T-helper 1 cell treated with Interleukin-12 subunit alpha and Interleukin-12 subunit beta and Interleukin-4 antibody, amounts not matched to agents 30 μg/mL and 1 μg/mL, for 36 hours (primary cell): Measurements from ENCODE around the gene CARMIL1.

ENCODE experiments used
- H3K27ac Mint-ChIP-seq: one replicate; pipeline ENCODE4 v1.8.0; 2021; ENCODE audit warnings: mild to moderate bottlenecking, mixed read lengths
- H3K27me3 Mint-ChIP-seq: one replicate; pipeline ENCODE4 v1.8.0; 2021; ENCODE audit warnings: low read depth, mixed read lengths
- H3K36me3 Mint-ChIP-seq: one replicate; pipeline ENCODE4 v1.8.0; 2021; ENCODE audit warnings: low read depth, mixed read lengths
- H3K4me1 Mint-ChIP-seq: one replicate; pipeline ENCODE4 v1.8.0; 2021; ENCODE audit warnings: low read depth, mixed read lengths
- H3K4me3 Mint-ChIP-seq: one replicate; pipeline ENCODE4 v1.8.0; 2021; ENCODE audit warnings: mild to moderate bottlenecking, moderate library complexity, mixed read lengths
- H3K9me3 Mint-ChIP-seq: one replicate; pipeline ENCODE4 v1.8.0; 2021; ENCODE audit warnings: mixed read lengths

CARMIL1 gene

DNA sequence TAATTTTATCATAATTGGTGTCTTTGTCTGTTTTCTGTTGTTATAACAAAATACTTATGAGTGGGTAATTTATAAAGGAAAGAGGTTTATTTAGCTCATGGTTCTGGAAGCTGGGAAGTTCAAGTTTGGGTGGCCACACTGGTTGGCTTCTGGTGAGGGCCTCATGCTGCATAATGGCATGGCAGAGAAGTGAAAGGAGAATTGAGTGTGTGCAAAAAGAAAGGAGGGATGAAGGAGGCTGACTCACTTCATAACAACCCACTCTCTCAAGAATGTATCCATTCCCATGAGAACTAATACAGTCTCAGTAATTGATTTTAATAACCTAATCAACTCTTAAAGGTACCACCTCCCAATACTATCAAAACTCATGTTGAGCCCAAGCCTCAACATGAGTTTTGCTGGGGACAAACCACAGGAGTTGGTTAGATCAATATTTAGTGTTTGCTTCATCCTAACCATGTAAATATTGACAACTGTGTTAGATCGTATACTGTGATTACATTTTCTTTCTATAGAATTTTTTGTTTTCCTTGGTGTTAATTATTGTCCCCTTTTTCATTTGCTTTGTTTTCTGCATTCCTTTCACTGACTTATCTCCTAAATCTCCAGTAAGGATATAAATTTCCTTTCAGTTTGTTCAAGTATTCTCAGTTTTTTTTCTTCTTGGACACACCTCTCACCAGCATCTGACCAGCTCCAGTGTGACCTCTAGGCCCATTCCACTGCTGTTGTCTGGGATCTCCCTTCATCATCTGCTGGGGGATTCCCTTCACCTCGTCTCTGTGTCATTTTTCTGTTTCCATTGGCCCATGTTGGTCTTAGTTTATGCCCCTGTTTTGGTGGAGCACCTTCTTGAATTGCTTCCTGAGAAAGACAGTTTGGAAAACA, 318.0 kb downstream of the CARMIL1 start:
- no peaks in the 10 kb centered on the region for H3K27me3 Mint-ChIP-seq
- H3K9me3 Mint-ChIP-seq: no peaks in the 10 kb centered on the region
- H3K27ac Mint-ChIP-seq: no peak overlapping the region
- H3K36me3 Mint-ChIP-seq: no peaks in the 10 kb centered on the region
- no peaks in the 10 kb centered on the region for H3K4me1 Mint-ChIP-seq
- H3K4me3 Mint-ChIP-seq: no peak overlapping the region

- Mint-ChIP-seq H3K9me3 (no peaks in the 10 kb centered on the region), H3K27me3 (no peaks in the 10 kb centered on the region), H3K27ac (no peak overlapping the region), H3K4me1 (no peaks in the 10 kb centered on the region), H3K4me3 (no peak overlapping the region), H3K36me3 (no peaks in the 10 kb centered on the region)
Measured at GRCh38 chr6:25599516-25600085, 320.4 kb downstream of the CARMIL1 start.

GRCh38 chr6:25601800-25602673, 322.9 kb downstream of the CARMIL1 start:
- no peaks in the 10 kb centered on the region for H3K4me1 Mint-ChIP-seq
- no peaks in the 10 kb centered on the region for H3K9me3 Mint-ChIP-seq
- no peak overlapping the region for H3K27ac Mint-ChIP-seq
- H3K4me3 Mint-ChIP-seq: no peak overlapping the region
- no peaks in the 10 kb centered on the region for H3K27me3 Mint-ChIP-seq
- H3K36me3 Mint-ChIP-seq: no peaks in the 10 kb centered on the region

- Mint-ChIP-seq H3K9me3 (no peaks in the 10 kb centered on the region), H3K36me3 (no peaks in the 10 kb centered on the region), H3K4me3 (no peak overlapping the region), H3K4me1 (no peaks in the 10 kb centered on the region), H3K27ac (no peak overlapping the region), H3K27me3 (no peaks in the 10 kb centered on the region)
Measured at GRCh38 chr6:25602674-25602982, 323.5 kb downstream of the CARMIL1 start.

GRCh38 chr6:25603251-25603650, 324.1 kb downstream of the CARMIL1 start:
- Mint-ChIP-seq H3K36me3 (no peaks in the 10 kb centered on the region), H3K4me3 (no peak overlapping the region), H3K9me3 (no peaks in the 10 kb centered on the region), H3K27ac (no peak overlapping the region), H3K27me3 (no peaks in the 10 kb centered on the region), H3K4me1 (no peaks in the 10 kb centered on the region)

GRCh38 chr6:25606151-25606550, 327.0 kb downstream of the CARMIL1 start:
- Mint-ChIP-seq H3K4me3 (no peak overlapping the region), H3K36me3 (no peaks in the 10 kb centered on the region), H3K4me1 (no peaks in the 10 kb centered on the region), H3K9me3 (no peaks in the 10 kb centered on the region), H3K27me3 (no peaks in the 10 kb centered on the region), H3K27ac (no peak overlapping the region)

DNA sequence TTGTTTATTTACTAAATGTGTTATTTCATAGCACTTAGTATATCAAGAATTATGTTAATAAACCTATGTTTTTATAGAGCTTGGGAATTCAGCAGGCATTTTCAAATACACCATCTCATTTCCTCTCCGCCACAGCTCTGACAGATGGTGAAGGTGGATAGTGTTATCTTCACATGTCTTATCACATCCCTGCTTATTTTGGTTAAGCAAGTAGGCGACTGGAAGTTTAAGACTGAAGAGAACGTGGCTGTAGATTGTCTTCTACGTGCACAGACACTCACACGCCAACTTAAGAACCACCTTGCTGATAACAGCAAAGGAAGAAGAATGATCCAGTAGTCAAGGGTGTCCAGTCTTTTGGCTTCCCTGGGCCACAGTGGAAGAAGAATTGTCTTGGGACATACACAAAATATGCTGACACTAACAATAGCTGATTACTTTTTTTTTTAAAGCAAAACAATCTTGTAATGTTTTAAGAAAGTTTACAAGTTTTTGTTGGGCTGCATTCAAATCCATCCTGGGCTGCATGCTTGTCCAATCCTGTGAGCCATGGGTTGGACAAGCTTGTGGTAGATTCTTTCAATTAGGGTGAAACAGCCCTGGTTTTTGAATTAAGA, 329.5 kb downstream of the CARMIL1 start:
- Mint-ChIP-seq H3K27ac (no peak overlapping the region), H3K36me3 (no peaks in the 10 kb centered on the region), H3K4me1 (no peaks in the 10 kb centered on the region), H3K9me3 (no peaks in the 10 kb centered on the region), H3K27me3 (no peaks in the 10 kb centered on the region), H3K4me3 (no peak overlapping the region)

DNA sequence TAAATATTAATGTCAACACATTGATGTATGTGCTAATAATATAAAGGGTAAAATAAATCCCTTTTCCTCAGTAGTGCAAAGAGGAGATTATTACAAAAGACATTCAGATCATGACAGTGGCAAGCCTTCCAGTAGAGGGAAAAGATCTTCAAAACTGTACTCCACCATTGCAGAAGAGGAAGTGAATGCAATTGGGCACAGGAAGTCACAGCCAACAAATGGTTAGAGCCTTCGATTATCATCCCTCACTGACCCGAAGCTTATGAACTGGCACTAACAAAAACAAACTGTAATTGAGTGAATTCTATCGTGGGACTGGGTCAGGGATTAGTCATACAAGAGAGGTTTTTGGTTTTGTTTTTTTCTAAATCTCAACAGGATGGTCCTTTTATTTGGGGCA, 333.5 kb downstream of the CARMIL1 start:
- H3K4me1 Mint-ChIP-seq: no peaks in the 10 kb centered on the region
- H3K36me3 Mint-ChIP-seq: no peaks in the 10 kb centered on the region
- no peaks in the 10 kb centered on the region for H3K27me3 Mint-ChIP-seq
- H3K9me3 Mint-ChIP-seq: no peaks in the 10 kb centered on the region
- no peak overlapping the region for H3K4me3 Mint-ChIP-seq
- H3K27ac Mint-ChIP-seq: no peak overlapping the region

DNA sequence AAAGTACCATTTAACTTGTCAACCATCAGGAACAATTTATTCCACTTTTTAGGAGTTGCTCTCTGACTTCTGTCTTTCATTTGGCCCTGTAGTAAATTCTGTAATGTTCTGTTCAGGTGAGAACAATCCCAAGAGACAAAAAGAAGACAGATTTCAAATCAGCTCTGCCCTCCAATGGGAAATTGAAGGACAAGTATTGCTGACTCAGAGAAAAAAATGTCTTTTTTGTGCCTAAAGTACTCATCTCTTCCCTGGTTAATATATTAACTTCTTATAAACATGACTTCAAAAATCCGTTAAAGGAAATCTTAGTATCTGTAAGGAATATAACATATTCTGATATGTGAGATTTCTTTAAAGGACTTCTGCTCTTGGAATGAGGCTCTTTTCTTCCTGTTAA, 334.2 kb downstream of the CARMIL1 start:
- Mint-ChIP-seq H3K4me3 (no peak overlapping the region), H3K36me3 (no peaks in the 10 kb centered on the region), H3K9me3 (no peaks in the 10 kb centered on the region), H3K4me1 (no peaks in the 10 kb centered on the region), H3K27me3 (no peaks in the 10 kb centered on the region), H3K27ac (no peak overlapping the region)

- Mint-ChIP-seq H3K4me1 (no peaks in the 10 kb centered on the region), H3K36me3 (no peaks in the 10 kb centered on the region), H3K27ac (no peak overlapping the region), H3K4me3 (no peak overlapping the region), H3K27me3 (no peaks in the 10 kb centered on the region), H3K9me3 (no peaks in the 10 kb centered on the region)
Measured at GRCh38 chr6:25614052-25614451, 334.9 kb downstream of the CARMIL1 start.

DNA sequence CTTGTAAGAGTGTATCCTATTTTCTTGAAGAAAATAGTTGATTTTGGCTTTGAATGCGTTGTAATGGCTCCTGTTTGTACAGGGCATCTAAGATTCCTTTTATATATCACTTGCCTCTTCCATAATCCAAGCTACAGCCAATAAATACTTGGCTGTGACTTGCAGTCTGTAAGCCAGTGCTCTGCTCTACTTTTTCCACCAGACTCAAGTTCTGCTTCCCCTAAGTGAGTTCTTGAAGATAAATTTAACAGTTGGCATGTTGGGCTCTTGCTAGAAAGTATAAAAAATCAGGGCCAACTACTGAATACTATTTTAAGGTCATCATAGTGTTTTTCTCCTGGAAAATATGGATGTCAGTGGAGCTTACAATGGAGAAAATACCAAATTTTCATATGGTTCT, 336.3 kb downstream of the CARMIL1 start:
- Mint-ChIP-seq H3K4me1 (no peaks in the 10 kb centered on the region), H3K27ac (no peak overlapping the region), H3K27me3 (no peaks in the 10 kb centered on the region)

DNA sequence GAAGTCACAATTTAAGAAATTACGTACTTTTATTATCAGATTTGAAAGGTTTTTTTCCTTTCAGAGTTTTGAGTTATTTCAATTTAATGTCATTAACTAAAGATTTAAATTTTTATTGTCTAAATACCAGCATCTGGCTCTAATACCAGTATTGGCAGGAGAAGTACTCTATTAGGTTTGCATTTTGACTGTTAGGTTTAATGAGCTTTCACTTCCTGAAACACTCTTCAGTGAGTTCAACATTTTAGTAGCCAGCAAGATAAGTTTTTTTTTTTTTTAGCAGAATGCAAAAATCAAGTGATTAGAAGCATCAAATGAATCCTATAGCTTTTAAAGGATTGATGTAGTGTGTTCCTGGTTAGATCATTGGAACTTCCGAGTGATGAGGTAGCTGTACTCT, 338.8 kb downstream of the CARMIL1 start:
- H3K27me3 Mint-ChIP-seq: no peaks in the 10 kb centered on the region

More for the DNA sequence above, 336.3 kb downstream of the CARMIL1 start:
- H3K9me3 Mint-ChIP-seq: no peaks in the 10 kb centered on the region
- H3K4me3 Mint-ChIP-seq: no peak overlapping the region
- no peaks in the 10 kb centered on the region for H3K36me3 Mint-ChIP-seq

GRCh38 chr6:25619217-25619616, 340.0 kb downstream of the CARMIL1 start:
- H3K9me3 Mint-ChIP-seq: no peaks in the 10 kb centered on the region
- peaks cover 5% of the 10 kb centered on the region for H3K27me3 Mint-ChIP-seq
- H3K4me3 Mint-ChIP-seq: no peak overlapping the region
- no peaks in the 10 kb centered on the region for H3K36me3 Mint-ChIP-seq
- no peaks in the 10 kb centered on the region for H3K4me1 Mint-ChIP-seq
- no peak overlapping the region for H3K27ac Mint-ChIP-seq

More for the DNA sequence above, 338.8 kb downstream of the CARMIL1 start:
- Mint-ChIP-seq H3K4me3 (no peak overlapping the region), H3K4me1 (no peaks in the 10 kb centered on the region), H3K36me3 (no peaks in the 10 kb centered on the region), H3K9me3 (no peaks in the 10 kb centered on the region), H3K27ac (no peak overlapping the region)

GRCh38 chr6:25620391-25620790, 341.2 kb downstream of the CARMIL1 start:
- no peaks in the 10 kb centered on the region for H3K36me3 Mint-ChIP-seq
- H3K9me3 Mint-ChIP-seq: no peaks in the 10 kb centered on the region
- H3K27me3 Mint-ChIP-seq: peaks cover 5% of the 10 kb centered on the region
- no peak overlapping the region for H3K27ac Mint-ChIP-seq
- H3K4me3 Mint-ChIP-seq: no peak overlapping the region
- H3K4me1 Mint-ChIP-seq: no peaks in the 10 kb centered on the region
